Right ventricle myocardium inferior (tissue), 1 donor: ENCODE measurements around the gene KLHDC10. TPM values are rescaled to one million over a fixed set of nuclear protein-coding genes. Genes with fewer than 3 reads are reported as not detected.
"Not testable (repeated sequence)": the region's sequence is repeated elsewhere in the genome, so short reads cannot be mapped to it uniquely, and the experiment has no call there.

Experiments used
- ATAC-seq: fragments of 200-7000 bp; cut with Tn5 transposase; one replicate; pipeline ENCODE4 v1.9.1; 2020; ENCODE audit warnings: mild to moderate bottlenecking, moderate library complexity
- DNase-seq: peaks from one replicate; pipeline ENCODE4 v3.0.0; 2021; ENCODE audit errors: missing footprints
- intact Hi-C: fragments of 100-400 bp; cut with DNase I; formaldehyde crosslinking; loops from one replicate; pipeline ENCODE4 v1.11.0; 2022
- total RNA-seq: library from RNA; stranded (reverse); fragmentation: NEBNext Ultra II Directional; extraction: Animal tissue kit (Norgen Biotek cat#: 25700); gene quantifications from one replicate; pipeline ENCODE4 v1.2.1, GENCODE V29; 2021
- donor health status: DM: no; HTN: yes; CAD: no; lungs with severe emphysema.

KLHDC10 gene
- total RNA-seq, 1 donor from 2014 or later, result 27.6 TPM

- ATAC-seq (no peak), DNase-seq (no peak)
- intact Hi-C loops, result loop anchor here (5.0 to 10.0 kb wide), 4 partner anchors 136 to 761 kb away; partner anchors contain the start of genes SSMEM1 and TMEM209
These were observed 708 bp downstream of the KLHDC10 start for GRCh38 chr7:130070861-130071622.

- intact Hi-C loops, result loop anchor here (5.0 to 10.0 kb wide), 4 partner anchors 135 to 760 kb away; partner anchors contain the start of genes SSMEM1 and TMEM209
- peak; percentile 36 for ATAC-seq
- DNase-seq, result no peak
These were observed 1.6 kb downstream of the KLHDC10 start for GRCh38 chr7:130071701-130072622.

GRCh38 chr7:130079846-130080394 is 9.6 kb downstream of the KLHDC10 start:
- intact Hi-C loops, result loop anchor here (10.0 kb wide), 1 partner anchor 675 kb away; no protein-coding TSS in a partner anchor
- ATAC-seq (no peak), DNase-seq (no peak)

GRCh38 chr7:130083497-130083896 is 13.2 kb downstream of the KLHDC10 start:
- ATAC-seq, intact Hi-C loops, DNase-seq: not testable (repeated sequence)

DNA sequence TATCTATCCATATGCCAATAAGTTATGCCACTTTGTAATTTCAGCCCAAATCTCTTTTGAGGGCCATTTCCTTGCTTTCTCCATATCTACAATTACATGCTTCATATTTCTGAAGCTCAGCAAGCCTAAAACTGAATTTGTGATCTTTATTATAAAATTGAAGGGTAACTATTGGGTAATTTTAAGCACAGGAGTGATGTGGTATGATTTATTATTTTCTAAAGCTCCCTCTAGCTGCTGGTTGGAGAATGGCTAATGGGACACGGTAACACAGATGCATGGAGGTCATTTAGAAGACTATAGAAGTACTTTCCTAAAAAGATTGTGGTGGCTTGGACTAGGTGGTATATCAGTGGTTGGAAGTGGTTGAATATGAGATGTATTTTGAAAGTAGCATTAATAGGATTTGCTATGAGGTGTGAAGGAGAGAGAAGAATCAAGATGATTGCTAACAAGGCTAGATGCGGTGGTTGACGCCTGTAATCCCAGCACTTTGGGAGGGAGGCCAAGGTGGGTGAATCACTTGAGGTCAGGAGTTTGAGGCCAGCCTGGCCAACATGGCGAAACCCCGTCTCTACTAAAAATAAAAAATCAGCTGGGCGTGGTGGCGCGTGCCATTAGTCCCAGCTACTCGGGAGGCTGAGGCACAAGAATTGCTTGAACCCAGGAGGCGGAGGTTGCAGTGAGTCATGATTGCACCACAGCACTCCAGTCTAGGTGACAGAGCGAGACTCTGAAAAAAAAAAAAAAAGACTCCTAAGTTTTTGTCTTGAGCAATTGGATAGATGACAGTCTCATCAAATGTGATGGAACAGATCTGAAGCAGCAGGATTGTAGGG is 13.9 kb downstream of the KLHDC10 start:
- intact Hi-C loops, result no loop called here
- ATAC-seq, result no peak

GRCh38 chr7:130085235-130085634 is 14.9 kb downstream of the KLHDC10 start:
- intact Hi-C loops, DNase-seq, ATAC-seq: not testable (repeated sequence)

More for the DNA sequence above, 13.9 kb downstream of the KLHDC10 start:
- no peak for DNase-seq

DNA sequence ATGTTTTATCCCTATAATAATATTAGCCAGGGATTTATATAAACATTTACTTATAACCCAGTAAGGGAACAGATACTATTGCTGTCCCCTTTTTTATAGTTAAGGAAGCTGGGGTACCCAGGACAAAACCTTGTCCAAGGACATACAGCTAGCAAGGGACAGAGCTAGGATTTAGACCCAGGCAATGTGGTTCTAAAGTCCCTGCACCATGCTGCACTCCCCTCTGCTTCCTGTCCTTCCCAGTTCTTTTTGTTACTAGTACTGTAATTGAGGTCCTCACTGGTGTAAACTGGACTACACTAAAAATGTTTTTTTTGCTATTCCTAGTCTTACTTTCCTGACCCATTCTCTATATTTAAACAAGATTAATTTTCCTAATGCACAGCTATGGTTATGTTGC is 16.6 kb downstream of the KLHDC10 start:
- no peak for DNase-seq
- no peak for ATAC-seq
- intact Hi-C loops, result no loop called here

DNA sequence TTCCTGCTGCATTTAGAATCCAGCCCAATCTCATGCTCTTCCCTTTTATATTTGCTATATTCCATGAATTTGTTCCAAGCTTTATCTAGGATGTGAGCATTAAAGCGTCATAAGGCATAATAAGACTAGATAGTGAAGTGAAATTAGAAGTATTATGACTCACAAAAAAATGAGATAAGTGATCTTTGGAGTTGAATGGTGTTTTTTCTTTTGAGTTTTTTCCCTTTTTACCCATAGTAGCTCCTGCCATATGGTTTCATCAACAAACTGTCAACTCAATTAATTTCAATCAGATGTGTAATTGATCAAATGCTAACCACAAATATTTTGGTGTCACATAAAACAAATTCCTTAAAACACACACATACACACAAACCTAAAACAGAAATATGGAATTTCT is 17.0 kb downstream of the KLHDC10 start:
- intact Hi-C loops, result no loop called here
- ATAC-seq (no peak), DNase-seq (no peak)

- DNase-seq (no peak), ATAC-seq (no peak)
- intact Hi-C loops, result no loop called here
These were observed 20.6 kb downstream of the KLHDC10 start for GRCh38 chr7:130090745-130091532.

- DNase-seq (no peak), ATAC-seq (no peak)
- intact Hi-C loops, result no loop called here
These were observed 21.7 kb downstream of the KLHDC10 start for GRCh38 chr7:130091999-130092398.

DNA sequence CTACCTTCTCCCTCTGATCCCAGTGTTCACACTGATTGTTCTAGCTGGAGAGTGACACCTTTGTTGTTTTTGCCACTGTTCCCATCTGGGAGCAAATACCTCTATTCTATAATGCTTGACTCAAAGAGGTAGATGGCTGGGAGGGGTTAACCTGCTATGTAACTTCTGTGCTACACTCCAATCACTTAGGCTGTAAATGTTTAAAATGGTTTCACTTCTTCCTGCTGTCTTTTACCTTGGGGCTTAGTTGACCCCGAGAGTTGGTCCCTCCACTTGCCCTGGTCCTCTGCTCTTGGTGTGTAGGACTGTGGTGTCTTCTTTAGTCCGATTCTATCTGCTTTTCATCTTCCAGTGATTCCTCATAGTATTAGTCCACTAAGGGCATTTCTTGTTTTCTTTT is 22.3 kb downstream of the KLHDC10 start:
- DNase-seq (no peak), ATAC-seq (no peak)
- intact Hi-C loops, result no loop called here

- intact Hi-C loops, result no loop called here
- DNase-seq, result no peak
- ATAC-seq, result no peak
These were observed 25.5 kb downstream of the KLHDC10 start for GRCh38 chr7:130095812-130096211.

DNA sequence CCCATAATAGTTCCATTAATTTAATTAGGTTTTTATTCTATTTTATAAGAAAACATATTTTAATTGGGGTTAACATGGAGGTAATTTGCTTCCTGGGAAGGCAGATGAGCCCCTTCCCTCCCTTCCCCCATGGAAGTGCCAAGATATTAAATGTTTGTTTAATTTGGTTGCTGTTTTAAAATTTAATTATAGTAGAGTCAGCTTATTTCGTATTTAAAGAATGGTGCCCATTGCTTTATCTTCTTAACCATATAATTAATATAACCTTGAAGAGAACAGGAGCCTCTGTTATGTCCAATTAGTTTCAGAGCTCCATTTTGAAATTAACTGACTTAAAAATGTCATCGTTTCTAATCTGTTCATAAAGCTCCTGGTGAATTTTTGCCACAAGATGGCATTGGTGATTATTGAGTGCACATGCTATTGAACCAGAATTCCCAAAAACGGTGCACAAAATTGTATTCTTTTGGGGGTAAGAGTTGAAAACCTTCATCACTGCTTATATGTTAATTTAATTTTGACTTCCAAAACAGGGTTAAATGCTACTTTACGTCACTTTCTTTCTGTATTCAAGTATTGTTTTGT is 26.0 kb downstream of the KLHDC10 start:
- no peak for ATAC-seq
- intact Hi-C loops, result no loop called here
- no peak for DNase-seq

- DNase-seq (no peak), ATAC-seq (no peak)
- intact Hi-C loops, result no loop called here
These were observed 29.0 kb downstream of the KLHDC10 start for GRCh38 chr7:130099331-130099730.

- intact Hi-C loops, result no loop called here
- no peak for ATAC-seq
- no peak for DNase-seq
These were observed 32.3 kb downstream of the KLHDC10 start for GRCh38 chr7:130102588-130102987.

- intact Hi-C loops, result no loop called here
These were observed 37.8 kb downstream of the KLHDC10 start for GRCh38 chr7:130107949-130108674.

GRCh38 chr7:130108809-130109208 is 38.5 kb downstream of the KLHDC10 start:
- no peak for ATAC-seq
- intact Hi-C loops, result no loop called here
- DNase-seq, result no peak

More at GRCh38 chr7:130107949-130108674, 37.8 kb downstream of the KLHDC10 start:
- ATAC-seq, result no peak
- no peak for DNase-seq
